Breast epithelium (tissue), 3 donors: ENCODE results near the gene CT45A9.

ENCODE experiments used
- POLR2A ChIP-seq: fragments of 450-650 bp; IDR thresholded peaks from one replicate; pipeline ENCODE4 v1.6.1; 2016; ENCODE audit warnings: antibody characterized with exemption, mild to moderate bottlenecking, moderate library complexity
- TF ChIP-seq, protein P1 (sequence below), 3 donors: fragments of 450-650 bp; IDR thresholded peaks; one replicate each; pipeline ENCODE4 v1.5.1; 2016 to 2017; ENCODE audit warnings: antibody characterized with exemption in 3 of 3, mild to moderate bottlenecking in 3 of 3, moderate library complexity in 3 of 3

DNA sequence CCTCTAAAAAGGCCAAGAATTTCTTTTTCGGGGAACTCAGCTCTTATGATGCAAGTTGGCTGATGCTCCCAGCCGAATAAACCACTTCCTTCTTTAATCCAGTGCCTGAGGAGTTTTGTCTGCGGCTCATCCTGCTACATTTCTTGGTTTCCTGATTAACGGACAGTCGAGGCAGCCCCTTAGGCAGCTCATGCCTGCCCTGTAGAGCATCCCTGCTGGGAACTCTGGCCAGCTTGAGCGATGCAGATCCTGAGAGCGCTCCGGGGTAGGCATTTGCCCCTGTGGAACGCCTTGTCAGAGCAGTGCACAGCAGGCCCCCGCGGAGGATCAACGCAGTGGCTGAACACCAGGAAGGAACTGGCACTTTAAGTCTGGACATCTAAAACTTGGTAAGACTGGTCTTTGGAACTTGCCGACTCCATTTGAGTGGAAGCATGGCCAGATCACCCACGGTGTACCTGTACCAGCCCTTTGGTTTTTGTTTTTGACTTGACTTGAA, 18.5 kb upstream of the CT45A9 start:
- TF ChIP-seq, protein P1, sequence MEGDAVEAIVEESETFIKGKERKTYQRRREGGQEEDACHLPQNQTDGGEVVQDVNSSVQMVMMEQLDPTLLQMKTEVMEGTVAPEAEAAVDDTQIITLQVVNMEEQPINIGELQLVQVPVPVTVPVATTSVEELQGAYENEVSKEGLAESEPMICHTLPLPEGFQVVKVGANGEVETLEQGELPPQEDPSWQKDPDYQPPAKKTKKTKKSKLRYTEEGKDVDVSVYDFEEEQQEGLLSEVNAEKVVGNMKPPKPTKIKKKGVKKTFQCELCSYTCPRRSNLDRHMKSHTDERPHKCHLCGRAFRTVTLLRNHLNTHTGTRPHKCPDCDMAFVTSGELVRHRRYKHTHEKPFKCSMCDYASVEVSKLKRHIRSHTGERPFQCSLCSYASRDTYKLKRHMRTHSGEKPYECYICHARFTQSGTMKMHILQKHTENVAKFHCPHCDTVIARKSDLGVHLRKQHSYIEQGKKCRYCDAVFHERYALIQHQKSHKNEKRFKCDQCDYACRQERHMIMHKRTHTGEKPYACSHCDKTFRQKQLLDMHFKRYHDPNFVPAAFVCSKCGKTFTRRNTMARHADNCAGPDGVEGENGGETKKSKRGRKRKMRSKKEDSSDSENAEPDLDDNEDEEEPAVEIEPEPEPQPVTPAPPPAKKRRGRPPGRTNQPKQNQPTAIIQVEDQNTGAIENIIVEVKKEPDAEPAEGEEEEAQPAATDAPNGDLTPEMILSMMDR (IDR thresholded peaks at IDR 0.05): no peak
- TF ChIP-seq POLR2A: no peak
